ENCODE measurements around the gene COMT. TPM values are rescaled to one million over a fixed set of nuclear protein-coding genes. Genes with fewer than 3 reads are reported as not detected.

COMT gene
- total RNA-seq, 1 experiment from 2014 or later, result 196 TPM

DNA sequence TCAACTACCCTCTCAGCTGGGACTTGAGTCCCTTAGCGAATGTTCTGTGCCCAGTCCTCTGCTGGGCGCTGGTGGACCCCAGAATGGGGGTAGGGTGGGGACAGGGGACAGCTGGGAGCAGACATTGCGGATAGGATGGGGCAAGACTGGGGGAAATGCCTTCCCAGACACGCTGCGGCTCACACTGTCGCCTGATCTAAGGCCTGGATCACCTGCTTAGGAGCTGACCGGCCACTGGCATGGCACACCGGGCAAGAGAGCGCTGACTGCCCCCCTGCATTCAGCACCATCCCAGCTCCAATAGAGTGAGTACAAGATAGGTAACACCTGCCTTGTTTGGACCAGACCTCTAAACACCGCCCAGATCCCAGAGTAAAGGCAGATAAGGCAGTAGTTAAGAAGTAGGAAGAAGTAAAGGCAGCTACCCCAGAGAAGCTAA is 73.6 kb downstream of the COMT start:
- intact Hi-C loops (cut with micrococcal nuclease), result no loop called here
- no peaks in the 10 kb centered on the region for H3K9me3 Mint-ChIP-seq (ENCODE audit: unreplicated experiment)

DNA sequence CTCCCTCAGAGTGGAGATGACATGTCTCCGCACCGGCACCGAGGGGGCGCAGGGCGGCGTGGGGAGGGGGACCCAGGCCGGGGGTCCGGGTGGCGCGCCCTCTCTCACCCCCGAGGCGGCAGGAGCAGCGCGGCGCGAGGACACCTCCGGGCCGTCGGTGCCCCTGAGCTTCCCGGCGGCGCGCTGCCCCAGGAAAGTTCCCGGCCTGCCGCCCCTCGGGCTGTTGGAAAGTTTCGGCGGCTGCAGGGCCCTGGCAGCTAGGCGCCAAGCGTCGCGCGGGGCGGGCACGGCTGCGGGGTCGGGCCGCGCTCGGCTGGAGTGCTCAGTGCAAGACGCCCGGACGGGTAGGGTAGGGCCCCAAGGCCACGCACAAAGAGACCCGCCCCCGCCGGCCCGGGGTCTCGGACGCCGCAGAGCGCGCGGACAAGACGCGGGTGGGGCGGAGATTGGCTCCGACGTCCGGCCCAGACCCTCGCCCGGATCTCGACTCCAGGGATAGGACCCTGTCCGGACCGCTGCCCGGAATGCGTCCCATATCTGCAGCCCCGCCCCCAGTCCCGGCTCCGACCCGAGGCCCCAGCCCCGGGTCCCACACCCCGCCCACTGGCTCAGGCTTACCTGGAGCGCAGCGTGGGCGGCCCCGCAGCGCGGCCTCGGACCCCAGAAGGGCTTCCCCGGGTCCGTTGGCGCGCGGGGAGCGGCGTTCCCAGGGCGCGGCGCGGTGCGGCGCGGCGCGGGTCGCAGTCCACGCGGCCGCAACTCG is 74.6 kb downstream of the COMT start:
- ChIA-PET POLR2A (interaction anchor here (0.6 kb wide), 2 partner anchors 14 to 833 kb away, joined by 4 to 5 read pairs; no protein-coding TSS in a partner anchor), CTCF (interaction anchor here (1.9 kb wide), 1 partner anchor 44 kb away, joined by 3 read pairs; no protein-coding TSS in a partner anchor)
- Mint-ChIP-seq H3K36me3 (ENCODE audit: insufficient read depth, unreplicated experiment) (peaks cover 7% of the 10 kb centered on the region), H3K27ac (ENCODE audit: low read depth, unreplicated experiment) (no peak overlapping the region), H3K4me3 (ENCODE audit: unreplicated experiment) (peak overlapping the region; percentile 80), H3K4me1 (ENCODE audit: insufficient read depth, unreplicated experiment) (peaks cover 6% of the 10 kb centered on the region), H3K27me3 (ENCODE audit: insufficient read depth, unreplicated experiment) (no peaks in the 10 kb centered on the region), H3K9me3 (ENCODE audit: unreplicated experiment) (no peaks in the 10 kb centered on the region)
- TF ChIP-seq, protein P1, sequence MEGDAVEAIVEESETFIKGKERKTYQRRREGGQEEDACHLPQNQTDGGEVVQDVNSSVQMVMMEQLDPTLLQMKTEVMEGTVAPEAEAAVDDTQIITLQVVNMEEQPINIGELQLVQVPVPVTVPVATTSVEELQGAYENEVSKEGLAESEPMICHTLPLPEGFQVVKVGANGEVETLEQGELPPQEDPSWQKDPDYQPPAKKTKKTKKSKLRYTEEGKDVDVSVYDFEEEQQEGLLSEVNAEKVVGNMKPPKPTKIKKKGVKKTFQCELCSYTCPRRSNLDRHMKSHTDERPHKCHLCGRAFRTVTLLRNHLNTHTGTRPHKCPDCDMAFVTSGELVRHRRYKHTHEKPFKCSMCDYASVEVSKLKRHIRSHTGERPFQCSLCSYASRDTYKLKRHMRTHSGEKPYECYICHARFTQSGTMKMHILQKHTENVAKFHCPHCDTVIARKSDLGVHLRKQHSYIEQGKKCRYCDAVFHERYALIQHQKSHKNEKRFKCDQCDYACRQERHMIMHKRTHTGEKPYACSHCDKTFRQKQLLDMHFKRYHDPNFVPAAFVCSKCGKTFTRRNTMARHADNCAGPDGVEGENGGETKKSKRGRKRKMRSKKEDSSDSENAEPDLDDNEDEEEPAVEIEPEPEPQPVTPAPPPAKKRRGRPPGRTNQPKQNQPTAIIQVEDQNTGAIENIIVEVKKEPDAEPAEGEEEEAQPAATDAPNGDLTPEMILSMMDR (IDR thresholded peaks at IDR 0.05; ENCODE audit: unreplicated experiment), result no peak
- no peak for DNase-seq (ENCODE audit: unreplicated experiment)
- BruUV-seq (replicated peaks), result no TSS peak
- intact Hi-C loops (cut with micrococcal nuclease), result no loop called here

More for the DNA sequence above, 73.6 kb downstream of the COMT start:
- H3K27me3 Mint-ChIP-seq (ENCODE audit: insufficient read depth, unreplicated experiment), result no peaks in the 10 kb centered on the region
- H3K36me3 Mint-ChIP-seq (ENCODE audit: insufficient read depth, unreplicated experiment), result peaks cover 1% of the 10 kb centered on the region
- peak overlapping the region; percentile 19 for H3K27ac Mint-ChIP-seq (ENCODE audit: low read depth, unreplicated experiment)
- ChIA-PET POLR2A (interaction anchor here (0.6 kb wide), 2 partner anchors 15 to 29 kb away, joined by 4 to 5 read pairs; no protein-coding TSS in a partner anchor), CTCF (interaction anchor here (1.9 kb wide), 1 partner anchor 43 kb away, joined by 3 read pairs; no protein-coding TSS in a partner anchor)
- no TSS peak for BruUV-seq (replicated peaks)
- TF ChIP-seq, protein P1 (IDR thresholded peaks at IDR 0.05; ENCODE audit: unreplicated experiment), result no peak
- H3K4me1 Mint-ChIP-seq (ENCODE audit: insufficient read depth, unreplicated experiment), result peaks cover 6% of the 10 kb centered on the region
- DNase-seq (ENCODE audit: unreplicated experiment), result no peak
- peak overlapping the region; percentile 35 for H3K4me3 Mint-ChIP-seq (ENCODE audit: unreplicated experiment)

DNA sequence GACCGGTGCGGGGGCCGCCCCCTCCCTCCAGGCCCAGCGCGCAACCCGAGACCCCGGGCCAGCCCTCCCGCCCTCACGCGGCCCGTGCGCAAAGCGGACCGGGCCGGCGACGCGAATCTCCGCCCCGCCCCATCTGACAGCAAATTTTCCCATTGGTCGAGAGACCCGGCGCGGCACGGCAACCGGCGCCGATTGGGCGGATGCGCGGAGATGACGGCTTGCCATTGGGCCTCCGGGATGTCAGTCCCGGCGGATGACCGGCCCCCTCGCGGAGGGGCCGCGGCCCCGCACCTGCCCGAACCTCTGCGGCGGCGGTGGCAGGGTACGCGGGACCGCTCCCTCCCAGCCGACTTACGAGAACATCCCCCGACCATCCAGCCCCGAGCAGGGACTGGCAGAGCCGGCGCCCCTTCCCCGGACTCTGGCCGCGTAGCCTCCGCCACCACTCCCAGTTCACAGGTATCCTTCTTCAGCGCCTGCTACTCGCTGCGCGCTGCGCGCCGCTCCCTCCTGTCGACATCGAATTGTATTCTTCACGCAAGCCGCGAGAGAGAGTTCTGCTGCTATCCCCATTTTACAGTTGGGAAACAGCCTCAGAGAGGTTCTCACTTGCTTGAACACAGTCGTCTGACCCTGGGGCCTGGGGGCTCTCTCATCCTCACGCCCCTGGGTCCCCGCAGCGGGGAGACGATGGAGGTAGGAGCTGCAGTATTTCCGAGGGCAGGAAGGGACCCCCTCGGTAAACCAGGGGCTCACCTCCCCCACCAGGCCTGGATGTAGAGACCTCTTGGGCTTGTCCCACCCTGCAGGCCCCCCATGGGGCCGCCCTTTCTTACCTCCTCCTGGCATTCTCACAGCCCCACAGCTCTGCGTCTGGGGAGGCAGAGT is 75.4 kb downstream of the COMT start, which contains the start of gene ARVCF:
TSS of gene ARVCF (minus strand) at position 90 of the 888 bp plus-strand sequence. CDS start 26,029 bp downstream, outside the sequence.
- CTCF ChIA-PET, result no interaction called here
- peaks cover 7% of the 10 kb centered on the region for H3K36me3 Mint-ChIP-seq (ENCODE audit: insufficient read depth, unreplicated experiment)
- H3K4me1 Mint-ChIP-seq (ENCODE audit: insufficient read depth, unreplicated experiment), result peaks cover 11% of the 10 kb centered on the region
- H3K27me3 Mint-ChIP-seq (ENCODE audit: insufficient read depth, unreplicated experiment), result no peaks in the 10 kb centered on the region
- H3K4me3 Mint-ChIP-seq (ENCODE audit: unreplicated experiment), result peak within 1 kb of the TSS; percentile 80
- intact Hi-C loops (cut with micrococcal nuclease), result no loop called here
- H3K27ac Mint-ChIP-seq (ENCODE audit: low read depth, unreplicated experiment), result no peak within 1 kb of the TSS
- POLR2A ChIA-PET, result interaction anchor here (0.6 kb wide), 1 partner anchor 37 kb away, joined by 4 read pairs; no protein-coding TSS in a partner anchor
- no peaks in the 10 kb centered on the region for H3K9me3 Mint-ChIP-seq (ENCODE audit: unreplicated experiment)
- no TSS peak for BruUV-seq (replicated peaks)
- peak; percentile 82 for DNase-seq (ENCODE audit: unreplicated experiment)
- TF ChIP-seq, protein P1 (IDR thresholded peaks at IDR 0.05; ENCODE audit: unreplicated experiment), result peak; percentile 12

DNA sequence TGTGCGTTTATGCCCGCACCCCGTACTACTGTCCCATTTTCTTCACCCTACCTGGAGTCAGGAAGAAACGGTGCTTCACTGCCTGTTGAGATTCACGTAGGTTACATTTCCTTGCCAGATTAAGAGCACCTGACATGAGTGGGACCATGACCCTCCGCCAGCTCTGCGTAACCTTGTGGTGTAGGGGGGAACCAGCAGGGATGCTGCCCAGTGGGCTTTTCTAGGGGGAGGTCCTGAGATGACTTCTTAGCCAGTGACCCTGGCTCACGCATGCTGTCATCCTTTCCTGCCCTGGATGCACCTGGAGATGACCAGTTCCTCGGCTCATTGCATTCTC is 76.0 kb downstream of the COMT start:
- H3K4me1 Mint-ChIP-seq (ENCODE audit: insufficient read depth, unreplicated experiment), result peaks cover 15% of the 10 kb centered on the region
- no TSS peak for BruUV-seq (replicated peaks)
- H3K9me3 Mint-ChIP-seq (ENCODE audit: unreplicated experiment), result no peaks in the 10 kb centered on the region
- DNase-seq (ENCODE audit: unreplicated experiment), result no peak
- no peak overlapping the region for H3K27ac Mint-ChIP-seq (ENCODE audit: low read depth, unreplicated experiment)
- H3K27me3 Mint-ChIP-seq (ENCODE audit: insufficient read depth, unreplicated experiment), result no peaks in the 10 kb centered on the region
- intact Hi-C loops (cut with micrococcal nuclease), result no loop called here
- peaks cover 7% of the 10 kb centered on the region for H3K36me3 Mint-ChIP-seq (ENCODE audit: insufficient read depth, unreplicated experiment)
- CTCF ChIA-PET, result no interaction called here
- TF ChIP-seq, protein P1 (IDR thresholded peaks at IDR 0.05; ENCODE audit: unreplicated experiment), result no peak
- peak overlapping the region; percentile 80 for H3K4me3 Mint-ChIP-seq (ENCODE audit: unreplicated experiment)
- POLR2A ChIA-PET, result no interaction called here

All from MCF 10A (cell line).